Left ventricle myocardium superior (tissue), 1 donor: ENCODE results near the gene LMAN2. TPM values are rescaled to one million over a fixed set of nuclear protein-coding genes. Genes with fewer than 3 reads are reported as not detected.
"Not testable (repeated sequence)": the region's sequence is repeated elsewhere in the genome, so short reads cannot be mapped to it uniquely, and the experiment has no call there.

Experiments used
- ATAC-seq: fragments of 200-7000 bp; cut with Tn5 transposase; one replicate; pipeline ENCODE4 v1.9.1; 2020; ENCODE audit warnings: mild to moderate bottlenecking, moderate library complexity
- DNase-seq: peaks from one replicate; pipeline ENCODE4 v3.0.0-alpha.2; 2020
- intact Hi-C: fragments of 100-400 bp; cut with micrococcal nuclease; formaldehyde crosslinking; loops from one replicate; pipeline ENCODE4 v1.11.0; 2022
- total RNA-seq: library from RNA; stranded (reverse); fragmentation: NEBNext Ultra II Directional; extraction: Animal tissue kit (Norgen Biotek cat#: 25700); gene quantifications from one replicate; pipeline ENCODE4 v1.2.1, GENCODE V29; 2021
- donor health status: DM: no; HTN: yes; CAD: no; lungs with severe emphysema.

The LMAN2 gene
- total RNA-seq, 1 donor from 2014 or later: 61.2 TPM

DNA sequence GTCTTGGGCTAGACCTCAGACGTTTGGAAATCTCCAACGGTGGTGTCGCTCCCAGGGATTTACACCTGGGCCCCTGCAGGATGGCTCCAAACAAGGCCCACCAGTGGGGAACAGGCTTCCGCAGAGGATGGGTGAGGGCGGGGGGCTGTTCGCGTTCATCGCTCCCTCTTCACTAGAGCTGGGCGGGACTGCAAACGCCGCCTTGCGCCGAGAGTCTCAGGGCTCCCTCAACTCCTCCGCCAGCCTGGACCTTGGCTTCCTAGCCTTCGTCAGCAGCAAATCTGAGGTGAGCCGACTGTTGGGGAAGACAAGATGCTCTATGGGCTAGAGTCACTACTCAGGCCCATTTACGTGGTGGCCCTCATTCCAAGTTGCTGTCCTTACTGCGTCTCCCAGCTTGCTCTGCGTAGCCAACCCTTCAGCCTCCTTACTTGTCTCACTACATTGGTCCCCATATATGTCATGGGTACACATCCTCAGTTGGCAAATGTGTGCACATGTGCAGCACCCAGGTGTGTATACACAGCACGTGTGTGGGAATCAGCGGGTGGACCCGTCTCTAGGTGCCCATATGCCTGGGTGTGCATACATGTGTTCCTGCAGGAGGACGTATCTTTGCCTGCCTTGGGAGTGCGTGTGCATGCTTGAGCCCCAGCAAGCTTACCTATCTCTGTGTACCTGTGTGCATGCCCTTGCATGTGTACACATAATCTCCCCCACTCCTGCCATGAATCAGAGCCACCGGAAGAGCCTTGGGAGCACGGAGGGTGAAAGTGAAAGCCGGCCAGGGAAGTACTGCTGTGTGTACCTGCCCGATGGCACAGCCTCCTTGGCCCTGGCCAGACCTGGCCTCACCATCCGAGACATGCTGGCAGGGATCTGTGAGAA lies 16.8 kb upstream of the LMAN2 start:
- intact Hi-C loops: no loop called here
- DNase-seq (no peak), ATAC-seq (no peak)

DNA sequence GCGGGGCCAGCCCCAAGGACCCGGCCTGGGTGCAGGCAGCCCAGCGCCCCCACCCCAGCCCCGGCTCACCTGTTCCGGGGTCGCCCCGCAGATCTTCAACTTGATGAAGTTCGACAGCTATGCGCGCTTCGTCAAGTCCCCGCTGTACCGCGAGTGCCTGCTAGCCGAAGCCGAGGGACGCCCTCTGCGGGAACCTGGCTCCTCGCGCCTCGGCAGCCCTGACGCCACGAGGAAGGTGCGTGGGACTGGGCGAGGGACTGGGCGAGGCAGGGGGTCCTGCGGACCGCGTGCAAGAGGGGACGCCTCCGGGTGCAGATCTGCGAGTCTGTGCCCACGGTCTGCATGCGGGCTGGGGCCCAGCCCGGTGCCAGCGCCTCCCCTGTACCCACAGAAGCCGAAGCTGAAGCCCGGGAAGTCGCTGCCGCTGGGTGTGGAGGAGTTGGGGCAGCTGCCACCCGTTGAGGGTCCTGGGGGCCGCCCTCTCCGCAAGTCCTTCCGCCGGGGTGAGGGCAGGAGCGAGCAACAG lies 15.9 kb upstream of the LMAN2 start:
- DNase-seq (no peak), ATAC-seq (peak; percentile 10)
- intact Hi-C loops: no loop called here

DNA sequence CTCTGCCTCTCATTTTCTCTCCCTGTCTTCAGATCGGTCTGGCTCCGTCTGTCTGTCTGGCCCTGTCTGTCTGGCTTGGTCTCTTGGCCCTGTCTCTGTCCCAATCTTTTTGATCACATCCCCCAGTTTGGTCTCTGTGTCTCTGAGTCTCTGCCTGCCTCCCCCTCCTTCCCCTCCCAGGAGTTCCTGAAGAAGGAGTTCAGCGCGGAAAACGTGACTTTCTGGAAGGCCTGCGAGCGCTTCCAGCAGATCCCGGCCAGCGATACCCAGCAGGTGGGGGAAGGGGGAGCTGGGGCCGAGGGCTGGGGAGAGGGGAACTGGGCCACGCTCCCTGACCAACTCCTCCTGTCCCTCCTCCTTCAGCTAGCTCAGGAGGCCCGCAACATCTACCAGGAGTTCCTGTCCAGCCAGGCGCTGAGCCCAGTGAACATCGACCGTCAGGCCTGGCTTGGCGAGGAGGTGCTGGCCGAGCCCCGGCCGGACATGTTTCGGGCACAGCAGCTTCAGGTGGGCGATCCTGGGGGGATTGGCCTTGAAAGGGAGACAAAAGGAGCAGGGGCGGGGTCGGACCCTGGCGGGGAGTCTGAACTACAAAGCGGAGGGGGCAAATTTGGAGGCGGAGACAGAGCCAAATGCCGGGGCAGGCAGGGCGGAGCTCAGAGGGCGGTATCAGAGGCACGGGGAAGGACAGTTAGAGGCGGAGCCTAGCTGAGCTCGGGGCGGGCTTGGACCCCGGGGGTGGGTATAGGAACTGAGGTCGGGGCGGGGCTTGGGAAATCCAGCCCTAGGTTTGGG lies 15.3 kb upstream of the LMAN2 start:
- ATAC-seq (peak; percentile 86), DNase-seq (peak; percentile 91)
- intact Hi-C loops: no loop called here

DNA sequence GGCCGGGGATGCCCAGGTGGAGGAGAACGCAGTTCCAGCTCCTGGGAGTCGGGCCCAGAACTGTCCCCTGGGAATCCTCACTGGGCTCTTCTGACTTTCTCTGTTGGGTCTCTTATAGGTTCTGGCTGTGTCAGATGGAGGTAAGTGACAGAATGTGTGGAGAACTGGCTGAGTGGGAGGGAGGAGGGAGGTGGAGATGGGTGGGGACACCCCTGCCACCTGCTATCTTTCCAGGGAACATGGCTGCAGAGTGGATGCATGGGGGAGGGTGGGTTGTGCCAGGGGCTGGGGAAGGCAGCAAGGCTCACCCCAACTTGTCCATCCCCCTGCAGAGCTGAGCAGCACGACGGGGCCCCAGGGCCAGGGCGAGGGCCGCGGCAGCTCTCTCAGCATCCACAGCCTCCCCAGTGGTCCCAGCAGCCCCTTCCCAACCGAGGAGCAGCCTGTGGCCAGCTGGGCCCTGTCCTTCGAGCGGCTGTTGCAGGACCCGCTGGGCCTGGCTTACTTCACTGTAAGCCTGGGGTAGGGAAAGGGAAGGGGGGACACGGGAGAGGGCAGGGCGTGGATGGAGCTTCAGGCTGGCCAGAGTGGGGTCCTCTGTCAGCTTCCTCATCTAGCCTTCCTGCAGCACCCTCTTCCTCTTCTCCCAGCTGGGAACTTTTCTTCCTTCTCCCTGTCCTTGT lies 14.5 kb upstream of the LMAN2 start:
- ATAC-seq: no peak
- DNase-seq: no peak
- intact Hi-C loops: no loop called here

DNA sequence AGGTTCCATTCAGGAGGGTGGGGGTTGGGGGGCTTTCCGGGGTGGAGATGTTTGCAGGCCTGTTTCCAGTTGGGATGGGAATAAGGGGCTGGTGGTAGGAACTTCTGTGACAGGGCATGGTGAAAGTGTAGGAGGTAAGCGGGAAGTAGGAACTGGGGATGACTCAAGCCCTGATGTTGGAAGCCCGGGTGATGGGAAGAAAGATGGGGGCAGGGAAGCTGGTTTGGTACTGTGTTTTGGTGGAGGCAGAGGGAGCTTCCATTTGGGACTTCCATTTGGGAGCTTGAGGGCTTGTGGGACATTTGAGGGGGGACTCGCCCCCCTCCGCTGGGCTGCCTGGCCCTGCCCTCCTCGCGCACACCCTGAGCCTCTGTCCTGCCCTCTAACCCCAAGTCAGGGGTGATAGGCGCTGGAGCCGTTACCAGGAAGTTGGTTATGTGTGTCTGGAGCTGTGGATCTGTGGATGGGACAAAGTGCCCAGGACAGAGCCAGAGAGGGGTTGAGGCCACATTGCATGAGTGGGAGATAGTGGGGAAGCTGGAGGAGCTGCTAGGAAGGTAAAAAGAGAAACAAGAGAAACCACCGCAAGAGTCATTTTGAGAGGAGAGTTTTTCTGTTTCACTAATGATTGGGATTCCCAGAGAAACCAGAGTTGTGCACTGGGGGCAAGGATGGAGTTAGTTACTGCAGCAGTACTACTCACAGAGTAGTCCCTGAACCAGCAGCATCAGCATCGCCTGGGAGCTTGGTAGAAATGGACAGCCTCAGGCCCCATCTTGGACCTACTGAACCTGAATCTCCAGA lies 12.9 kb upstream of the LMAN2 start:
- no peak for ATAC-seq
- intact Hi-C loops: no loop called here
- DNase-seq: no peak

DNA sequence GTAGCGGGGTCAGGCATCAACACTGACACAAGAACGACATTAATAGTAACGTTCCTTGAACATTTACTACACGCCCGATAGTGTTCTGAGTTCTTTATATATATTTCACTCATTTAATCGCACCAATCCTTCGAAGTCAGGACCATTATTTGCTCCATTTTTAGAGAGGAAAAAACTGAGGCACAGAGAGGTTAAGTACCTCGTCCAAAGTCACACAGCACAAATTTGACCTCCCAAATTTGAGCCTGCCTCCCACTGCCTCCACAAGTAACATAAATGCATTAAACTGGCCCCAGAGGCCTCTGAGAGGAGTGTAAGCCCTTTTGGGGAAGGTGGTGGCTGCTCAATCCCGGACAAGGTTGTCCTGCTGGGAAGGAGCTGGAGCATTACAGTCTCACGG lies 12.1 kb upstream of the LMAN2 start:
- intact Hi-C loops: no loop called here
- DNase-seq (no peak), ATAC-seq (no peak)

DNA sequence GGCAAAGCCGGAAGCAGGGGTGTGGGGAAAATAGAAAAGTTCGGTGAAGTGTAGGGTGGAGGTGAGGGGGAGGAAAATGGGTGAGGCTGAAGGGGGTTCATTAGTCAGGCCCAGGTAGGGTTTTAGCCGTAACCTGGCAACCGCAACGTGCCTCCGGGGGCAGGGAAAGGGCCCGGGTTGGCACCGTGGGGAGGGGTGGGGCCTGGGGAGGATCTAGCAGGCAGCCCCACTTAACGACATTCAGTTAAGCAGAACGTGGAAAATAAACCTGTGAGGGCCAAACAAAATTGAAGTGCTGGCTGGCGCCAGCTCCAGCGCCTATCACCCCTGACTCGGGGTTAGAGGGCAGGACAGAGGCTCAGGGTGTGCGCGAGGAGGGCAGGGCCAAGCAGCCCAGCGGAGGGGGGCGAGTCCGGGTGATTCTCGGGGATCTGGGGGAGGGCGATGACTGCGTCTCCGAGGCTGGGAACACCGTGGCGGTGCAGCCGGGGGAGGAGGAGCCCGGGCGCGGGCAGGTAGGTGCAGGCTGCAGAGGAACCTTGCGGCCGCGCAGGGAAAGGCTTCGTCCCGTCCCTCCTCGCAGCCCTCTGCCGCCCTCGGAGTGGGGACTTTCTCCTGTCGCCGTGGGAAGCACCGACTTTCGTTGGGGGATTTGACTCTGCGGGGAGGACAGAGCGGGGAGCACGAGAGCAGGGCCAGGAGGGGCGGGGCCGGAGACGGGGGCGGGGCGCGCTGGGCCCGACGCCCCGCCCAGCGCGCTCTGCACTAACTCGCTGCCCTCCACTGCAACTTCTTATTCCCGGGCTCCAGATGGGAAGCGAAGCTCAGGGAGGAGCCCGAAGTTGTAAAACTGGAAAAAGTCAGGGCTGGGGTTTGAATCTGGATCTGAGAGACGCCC lies 11.4 kb upstream of the LMAN2 start:
- intact Hi-C loops: no loop called here
- ATAC-seq (peak; percentile 62), DNase-seq (peak; percentile 74)

DNA sequence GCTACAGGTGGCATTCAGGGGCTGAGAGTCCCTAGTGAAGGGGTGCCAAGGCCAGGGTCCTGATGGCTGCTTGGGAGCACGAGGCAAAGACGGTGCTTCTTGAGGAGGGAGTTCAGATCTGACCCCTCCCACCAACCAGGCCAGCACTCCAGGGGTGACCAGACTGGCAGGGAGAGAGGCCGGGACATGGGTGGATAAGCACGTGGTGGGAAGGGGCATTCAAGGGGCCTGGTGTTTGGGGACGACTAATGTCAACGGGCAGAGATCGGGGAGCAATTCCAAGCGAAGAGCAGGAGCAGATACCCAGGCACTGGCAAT lies 10.8 kb upstream of the LMAN2 start:
- no peak for ATAC-seq
- no peak for DNase-seq
- intact Hi-C loops: no loop called here

DNA sequence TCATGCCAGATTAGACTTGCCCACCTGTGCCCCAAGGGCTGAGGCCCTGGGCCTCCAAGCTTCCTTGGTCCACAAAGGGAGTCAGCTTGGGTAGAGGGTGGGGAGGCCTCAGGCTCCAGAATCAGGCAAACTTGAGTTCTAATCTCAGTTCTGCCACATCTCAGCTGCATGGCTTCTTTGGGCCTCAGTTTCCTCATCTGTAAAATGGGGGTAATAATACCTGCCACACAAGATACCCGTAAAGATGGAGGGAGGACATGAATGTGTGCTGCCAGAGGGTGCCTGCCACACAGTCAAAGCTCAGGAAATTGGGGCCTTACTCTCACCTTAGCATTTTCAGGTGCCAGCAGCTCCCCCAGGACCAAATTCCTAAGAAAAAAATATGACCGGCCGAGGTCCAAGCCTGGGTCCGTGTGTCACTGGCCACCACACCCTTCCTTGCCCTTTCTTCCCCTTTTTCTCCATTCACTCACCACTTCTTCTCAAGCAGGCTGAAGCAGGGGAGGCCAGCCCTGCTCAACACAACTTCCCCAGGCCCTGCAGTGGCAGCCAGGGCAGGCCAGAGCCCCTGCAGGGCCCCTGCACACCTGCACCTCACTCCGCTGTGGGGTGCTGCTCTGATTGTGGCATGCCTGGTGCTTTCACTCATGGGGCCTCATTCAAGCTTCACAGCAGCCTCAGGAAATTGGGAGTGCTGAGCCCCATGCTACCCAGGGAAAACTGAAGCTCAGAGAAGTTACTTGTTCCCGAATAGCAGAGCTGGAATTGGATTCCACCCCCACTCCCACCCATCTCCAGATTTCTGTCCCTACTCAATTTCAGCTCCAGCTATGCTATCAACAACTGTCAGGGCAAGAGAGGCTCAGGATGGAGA lies 10.2 kb upstream of the LMAN2 start:
- intact Hi-C loops: no loop called here
- ATAC-seq (no peak), DNase-seq (no peak)

DNA sequence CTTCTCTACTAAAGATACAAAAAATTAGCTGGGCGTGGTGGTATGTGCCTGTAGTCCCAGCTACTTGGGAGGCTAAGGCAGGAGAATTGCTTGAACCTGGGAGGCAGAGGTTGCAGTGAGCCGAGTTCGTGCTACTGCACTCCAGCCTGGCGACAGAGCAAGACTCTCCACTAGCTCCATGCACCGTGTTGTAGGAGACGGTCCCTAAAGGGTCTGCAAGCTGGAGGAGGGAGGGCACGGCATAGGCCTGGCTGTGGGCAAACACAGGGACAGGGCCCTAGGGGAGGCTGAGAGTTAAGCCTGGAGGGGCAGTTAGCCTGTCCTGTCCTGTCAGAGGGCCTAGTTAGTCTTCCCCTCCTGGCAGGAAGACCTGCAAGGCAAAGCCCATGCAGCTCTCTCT lies 9.3 kb upstream of the LMAN2 start:
- DNase-seq, ATAC-seq, intact Hi-C loops: not testable (repeated sequence)

DNA sequence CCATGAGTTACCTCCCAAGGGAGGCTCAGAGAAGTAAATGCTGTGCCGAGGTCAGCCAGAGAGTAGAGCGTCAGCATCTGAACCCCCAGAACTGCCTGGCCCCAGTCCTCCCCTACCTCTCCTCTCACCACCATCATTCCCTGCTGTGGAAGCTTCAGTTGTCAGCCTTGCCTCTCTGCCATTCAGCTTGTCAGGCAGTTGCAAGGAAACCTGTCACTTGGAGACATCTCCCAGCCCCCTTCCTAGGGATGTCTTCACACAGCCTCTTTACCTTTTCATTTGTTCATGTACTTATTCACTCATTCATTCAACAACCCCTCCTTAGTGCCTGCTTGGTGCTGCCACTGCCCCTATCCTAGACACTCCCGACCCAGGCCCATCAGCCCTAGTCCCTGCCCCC lies 8.4 kb upstream of the LMAN2 start:
- intact Hi-C loops: no loop called here
- DNase-seq (no peak), ATAC-seq (no peak)

DNA sequence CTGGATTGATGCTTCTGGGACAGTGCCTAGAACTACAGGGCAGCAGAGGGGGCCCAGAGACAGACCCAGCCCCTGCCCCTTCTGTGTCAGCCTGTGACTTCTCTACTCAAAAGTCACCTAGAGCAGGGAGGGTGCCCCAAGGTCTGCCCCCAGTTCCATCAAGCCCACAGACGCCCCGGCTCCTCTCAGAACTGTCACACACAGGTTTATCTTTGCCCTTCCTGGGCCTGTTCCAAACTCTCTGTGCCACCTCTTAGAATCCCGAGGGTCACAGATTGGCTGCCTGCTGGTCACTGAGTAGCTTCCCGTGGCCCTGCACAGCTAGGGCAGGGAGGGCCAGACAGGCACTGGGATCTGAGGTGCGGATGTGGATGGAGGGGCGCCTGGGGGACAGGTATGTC lies 8.0 kb upstream of the LMAN2 start:
- ATAC-seq: peak; percentile 14
- intact Hi-C loops: no loop called here
- DNase-seq: no peak

DNA sequence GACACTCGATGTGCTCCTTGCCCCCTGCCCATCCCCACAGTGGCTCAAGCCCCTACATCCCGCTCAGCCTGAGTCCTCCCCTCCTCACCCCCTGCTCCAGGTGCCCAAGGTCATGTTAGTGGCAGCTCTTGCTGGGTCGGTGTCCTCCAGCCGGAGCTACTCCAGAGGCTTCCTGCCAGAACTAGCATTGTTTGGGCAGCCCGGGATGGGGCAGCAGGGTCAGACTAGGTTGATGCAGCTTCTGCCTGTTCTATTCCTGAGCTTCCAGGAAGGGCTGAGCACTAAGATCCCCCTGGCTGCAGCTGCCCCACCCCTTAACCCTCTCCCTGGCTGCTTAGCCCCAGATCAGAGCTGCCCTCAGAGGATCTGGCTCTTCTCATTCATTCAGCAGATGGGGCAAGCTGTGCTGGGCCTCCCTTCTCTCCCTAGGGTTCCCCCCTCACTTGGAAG lies 6.9 kb upstream of the LMAN2 start:
- DNase-seq: peak; percentile 52
- ATAC-seq: peak; percentile 60
- intact Hi-C loops: no loop called here

DNA sequence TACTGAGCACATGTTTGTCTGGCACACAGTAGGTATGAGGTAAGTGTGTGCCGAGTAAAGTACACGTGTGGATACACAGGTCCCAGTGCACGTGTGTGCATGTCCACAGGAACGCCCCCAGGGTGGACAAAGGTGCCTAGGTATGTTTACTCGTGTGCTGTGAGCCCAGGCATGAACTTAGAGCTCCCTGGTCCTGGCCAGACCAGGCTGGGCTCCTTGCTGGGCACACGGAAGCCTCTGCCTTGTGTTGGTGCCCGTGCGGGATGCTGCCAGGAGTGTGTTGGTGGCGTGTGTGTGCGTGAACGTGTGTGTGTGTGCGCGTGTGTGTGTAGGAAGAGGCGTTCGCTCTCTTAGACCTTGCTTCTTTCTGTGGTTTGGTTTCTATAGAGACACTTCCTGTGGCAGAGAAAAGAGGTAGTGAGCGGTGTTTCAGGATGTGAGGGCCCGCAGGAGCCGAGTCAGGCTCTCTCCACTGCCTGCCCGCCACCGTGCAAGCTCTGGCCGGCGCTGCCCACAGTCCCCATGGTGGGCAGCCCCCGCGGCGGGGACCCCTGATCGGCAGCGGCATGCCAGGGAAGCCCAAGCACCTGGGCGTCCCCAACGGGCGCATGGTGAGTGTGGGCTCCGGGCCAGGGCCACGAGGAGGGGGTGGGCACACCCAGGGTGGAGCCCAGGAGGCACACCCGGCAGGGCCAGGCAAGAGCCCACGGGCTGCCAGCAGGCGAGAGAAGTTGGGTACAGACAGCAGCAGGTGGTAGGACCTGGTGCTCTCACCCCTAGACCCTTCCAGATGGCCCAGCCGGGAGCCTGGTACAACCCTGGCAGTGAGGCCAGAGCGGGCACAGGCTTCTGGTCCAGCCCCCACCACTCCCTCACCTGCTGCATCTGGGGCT lies 6.2 kb upstream of the LMAN2 start, which contains the start of gene RGS14:
Gene RGS14, plus strand, starts transcription at position 466 of the 893 bp plus-strand sequence. Its CDS starts 101 bp downstream, at position 567.
- ATAC-seq (peak; percentile 52), DNase-seq (peak; percentile 49)
- intact Hi-C loops: no loop called here

DNA sequence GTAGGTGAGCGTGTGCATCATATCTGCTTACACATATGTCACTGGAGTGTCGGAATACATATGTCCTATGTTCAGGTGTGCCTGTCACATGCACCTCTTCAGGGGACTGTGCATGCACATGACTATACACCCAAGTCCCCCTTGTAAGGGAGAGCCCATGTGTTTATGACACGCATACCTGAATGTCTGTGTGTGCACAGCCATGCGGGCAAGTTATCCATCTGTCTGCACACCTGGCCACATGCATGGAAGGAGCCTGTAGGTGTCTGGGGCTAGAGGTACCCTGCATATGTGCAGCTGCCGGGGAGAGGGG lies 5.6 kb upstream of the LMAN2 start:
- DNase-seq (no peak), ATAC-seq (no peak)
- intact Hi-C loops: no loop called here

DNA sequence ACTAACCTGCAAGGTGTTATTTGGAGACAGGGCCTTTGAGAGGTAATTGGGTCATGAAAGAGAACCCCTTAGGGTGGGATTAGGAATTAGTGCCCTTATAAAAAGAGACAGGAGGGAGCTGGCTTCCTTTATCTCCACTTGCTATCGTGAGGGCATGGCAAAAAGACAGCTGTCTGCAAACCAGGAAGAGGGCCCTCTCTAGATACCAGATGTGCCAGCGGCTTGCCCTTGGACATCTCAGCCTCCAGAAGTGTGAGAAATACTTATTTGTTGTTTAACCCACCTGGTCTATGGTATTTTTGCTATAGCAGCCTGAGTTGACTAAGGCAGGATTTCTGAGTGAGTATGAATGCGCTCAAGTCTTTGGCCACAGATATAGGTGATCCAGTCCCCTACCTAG lies 5.3 kb upstream of the LMAN2 start:
- DNase-seq (no peak), ATAC-seq (no peak)
- intact Hi-C loops: no loop called here
